ENCODE data around the gene CD55.

CD55 gene

GRCh38 chr1:207405814-207406213, 84.3 kb downstream of the CD55 start:
- H3K4me2 ChIP-seq (ENCODE audit: low read length), result no peak overlapping the region
- H3K9ac ChIP-seq (ENCODE audit: low read length), result no peak overlapping the region
- H3K18ac ChIP-seq (ENCODE audit: low read length), result no peak overlapping the region
- no peak overlapping the region for H3K4ac ChIP-seq (ENCODE audit: low read depth, low read length)
- H3K4me1 ChIP-seq (ENCODE audit: control insufficient read depth, low read depth, low read length), result no peaks in the 10 kb centered on the region
- no peak overlapping the region for H4K5ac ChIP-seq (ENCODE audit: low read length)
- no peak overlapping the region for H3K23ac ChIP-seq (ENCODE audit: low read length)
- H3K56ac ChIP-seq (ENCODE audit: low read length), result no peak overlapping the region
- no peak overlapping the region for H3K27ac ChIP-seq (ENCODE audit: low read depth, low read length)
- H3K4me3 ChIP-seq (ENCODE audit: low read length), result no peak overlapping the region
- H3K79me2 ChIP-seq (ENCODE audit: control insufficient read depth, insufficient read depth, low read length), result no peaks in the 10 kb centered on the region
- H2BK120ac ChIP-seq (ENCODE audit: low read depth, low read length), result no peak overlapping the region
- no peak overlapping the region for H2BK5ac ChIP-seq (ENCODE audit: low read length)
- no peak overlapping the region for H2AK5ac ChIP-seq (ENCODE audit: low read length)
- DNase-seq, result no peak
- H3K27me3 ChIP-seq (ENCODE audit: insufficient read depth, low read length, poor library complexity), result no peaks in the 10 kb centered on the region
- no peaks in the 10 kb centered on the region for H3K36me3 ChIP-seq (ENCODE audit: control insufficient read depth, insufficient read depth, low read length)
- no peak overlapping the region for H4K8ac ChIP-seq (ENCODE audit: low read depth, low read length)
- H2BK15ac ChIP-seq (replicated peaks; ENCODE audit: low read depth), result no peak overlapping the region
- no peaks in the 10 kb centered on the region for H3K79me1 ChIP-seq (ENCODE audit: low read length)

- H3K4me2 ChIP-seq (ENCODE audit: low read length), result no peak overlapping the region
- H3K23ac ChIP-seq (ENCODE audit: low read length), result no peak overlapping the region
- H3K4ac ChIP-seq (ENCODE audit: low read depth, low read length), result no peak overlapping the region
- H4K8ac ChIP-seq (ENCODE audit: low read depth, low read length), result no peak overlapping the region
- H3K27me3 ChIP-seq (ENCODE audit: insufficient read depth, low read length, poor library complexity), result no peaks in the 10 kb centered on the region
- H3K36me3 ChIP-seq (ENCODE audit: control insufficient read depth, insufficient read depth, low read length), result no peaks in the 10 kb centered on the region
- WGBS (ENCODE audit: extremely low coverage, insufficient coverage, low lambda C conversion rate), result no CpG with 5 or more reads among the region's 1 CpG
- no peak overlapping the region for H2BK5ac ChIP-seq (ENCODE audit: low read length)
- no peak overlapping the region for H2BK15ac ChIP-seq (replicated peaks; ENCODE audit: low read depth)
- H3K4me1 ChIP-seq (ENCODE audit: control insufficient read depth, low read depth, low read length), result no peaks in the 10 kb centered on the region
- no peaks in the 10 kb centered on the region for H3K79me1 ChIP-seq (ENCODE audit: low read length)
- no peak overlapping the region for H3K56ac ChIP-seq (ENCODE audit: low read length)
- no peak overlapping the region for H3K27ac ChIP-seq (ENCODE audit: low read depth, low read length)
- H3K79me2 ChIP-seq (ENCODE audit: control insufficient read depth, insufficient read depth, low read length), result no peaks in the 10 kb centered on the region
- H2AK5ac ChIP-seq (ENCODE audit: low read length), result no peak overlapping the region
- no peak overlapping the region for H4K5ac ChIP-seq (ENCODE audit: low read length)
- DNase-seq, result no peak
- no peak overlapping the region for H3K18ac ChIP-seq (ENCODE audit: low read length)
- H2BK120ac ChIP-seq (ENCODE audit: low read depth, low read length), result no peak overlapping the region
- H3K4me3 ChIP-seq (ENCODE audit: low read length), result no peak overlapping the region
- no peak overlapping the region for H3K9ac ChIP-seq (ENCODE audit: low read length)
Measured at GRCh38 chr1:207407655-207408260, 86.3 kb downstream of the CD55 start.
